MM.1S (cell line): ENCODE results near the gene ARID2.
A peak's percentile ranks its signal among the peaks of the same experiment; 100 is the strongest.

Experiments
- DNase-seq: peaks from one replicate; pipeline ENCODE4 v3.0.0-alpha.2; 2015
- H2AFZ ChIP-seq: fragments of 300-600 bp; sonication (generic); 2 replicates; pipeline ENCODE4 v1.6.0; 2016; ENCODE audit warnings: antibody characterized with exemption, low read length
- H3F3A ChIP-seq: fragments of 300-600 bp; sonication (generic); 2 replicates; pipeline ENCODE4 v1.6.1; 2016; ENCODE audit warnings: mild to moderate bottlenecking, antibody characterized with exemption, low read length, moderate library complexity, mixed read lengths; ENCODE audit not compliant: insufficient read depth
- H3K27ac ChIP-seq: fragments of 300-600 bp; sonication (generic); 2 replicates; pipeline ENCODE4 v1.5.1; 2016; ENCODE audit warnings: mild to moderate bottlenecking, low read length
- H3K27me3 ChIP-seq: fragments of 300-600 bp; sonication (generic); replicated peaks from 2 replicates; pipeline ENCODE4 v1.6.0; 2016; ENCODE audit warnings: low read length; ENCODE audit not compliant: insufficient read depth
- H3K36me3 ChIP-seq: fragments of 300-600 bp; sonication (generic); replicated peaks from 2 replicates; pipeline ENCODE4 v1.6.1; 2016; ENCODE audit warnings: mild to moderate bottlenecking, low read length, mixed read lengths; ENCODE audit not compliant: insufficient read depth
- H3K4me1 ChIP-seq: fragments of 300-600 bp; sonication (generic); 2 replicates; pipeline ENCODE4 v1.6.1; 2016; ENCODE audit warnings: low read length, mixed read lengths
- H3K4me2 ChIP-seq: fragments of 300-600 bp; sonication (generic); 2 replicates; pipeline ENCODE4 v1.6.0; 2016; ENCODE audit warnings: low read depth, low read length
- H3K4me3 ChIP-seq: fragments of 300-600 bp; sonication (generic); 2 replicates; pipeline ENCODE4 v1.5.1; 2016; ENCODE audit warnings: low read length, mixed read lengths
- H3K79me2 ChIP-seq: fragments of 300-600 bp; sonication (generic); 2 replicates; pipeline ENCODE4 v1.6.1; 2016; ENCODE audit warnings: mixed run types, low read length, mixed read lengths
- H3K9ac ChIP-seq: fragments of 300-600 bp; sonication (generic); 2 replicates; pipeline ENCODE4 v1.6.1; 2016; ENCODE audit warnings: low read length, mixed read lengths
- H3K9me2 ChIP-seq: fragments of 300-600 bp; sonication (generic); replicated peaks from 2 replicates; pipeline ENCODE4 v1.6.1; 2016; ENCODE audit warnings: mild to moderate bottlenecking, low read length, mixed read lengths; ENCODE audit not compliant: insufficient read depth
- H3K9me3 ChIP-seq: fragments of 300-600 bp; sonication (generic); replicated peaks from 2 replicates; pipeline ENCODE4 v1.6.1; 2016; ENCODE audit warnings: mild to moderate bottlenecking, low read length, mixed read lengths; ENCODE audit not compliant: insufficient read depth
- H4K20me1 ChIP-seq: fragments of 300-600 bp; sonication (generic); 2 replicates; pipeline ENCODE4 v1.6.1; 2016; ENCODE audit warnings: mild to moderate bottlenecking, low read length, moderate library complexity, mixed read lengths; ENCODE audit not compliant: insufficient read depth
- EZH2 ChIP-seq: fragments of 300-600 bp; sonication (generic); optimal IDR thresholded peaks from 2 replicates; pipeline ENCODE3; 2017; ENCODE audit warnings: low read depth, mild to moderate bottlenecking, antibody characterized with exemption, low read length, mixed read lengths
- EZH2phosphoT487 ChIP-seq: fragments of 300-600 bp; sonication (generic); IDR thresholded peaks from 2 replicates; pipeline ENCODE4 v1.6.1; 2018; ENCODE audit warnings: antibody characterized with exemption, low read length
- TF ChIP-seq, protein P1 (sequence below): fragments of 300-600 bp; sonication (generic); IDR thresholded peaks from 2 replicates; pipeline ENCODE4 v1.5.1; 2016; ENCODE audit warnings: antibody characterized with exemption, low read length, mixed read lengths

The ARID2 gene

GRCh38 chr12:45745861-45746277 lies 16.4 kb downstream of the ARID2 start:
- Histone ChIP-seq H4K20me1 (peaks cover 16% of the 10 kb centered on the region), H3K27me3 (no peaks in the 10 kb centered on the region), H3K9me3 (no peaks in the 10 kb centered on the region), H3K27ac (no peak overlapping the region), H3K36me3 (no peaks in the 10 kb centered on the region; the same call in 1 of the 2 replicates), H3F3A (peaks cover 7% of the 10 kb centered on the region; the same call in 1 of the 2 replicates), H3K9ac (no peak overlapping the region), H2AFZ (no peak overlapping the region), H3K4me2 (no peak overlapping the region), H3K4me1 (peaks cover 12% of the 10 kb centered on the region), H3K4me3 (no peak overlapping the region), H3K79me2 (peaks cover 100% of the 10 kb centered on the region), H3K9me2 (no peaks in the 10 kb centered on the region)
- DNase-seq: peak; percentile 34
- TF ChIP-seq, protein P1, sequence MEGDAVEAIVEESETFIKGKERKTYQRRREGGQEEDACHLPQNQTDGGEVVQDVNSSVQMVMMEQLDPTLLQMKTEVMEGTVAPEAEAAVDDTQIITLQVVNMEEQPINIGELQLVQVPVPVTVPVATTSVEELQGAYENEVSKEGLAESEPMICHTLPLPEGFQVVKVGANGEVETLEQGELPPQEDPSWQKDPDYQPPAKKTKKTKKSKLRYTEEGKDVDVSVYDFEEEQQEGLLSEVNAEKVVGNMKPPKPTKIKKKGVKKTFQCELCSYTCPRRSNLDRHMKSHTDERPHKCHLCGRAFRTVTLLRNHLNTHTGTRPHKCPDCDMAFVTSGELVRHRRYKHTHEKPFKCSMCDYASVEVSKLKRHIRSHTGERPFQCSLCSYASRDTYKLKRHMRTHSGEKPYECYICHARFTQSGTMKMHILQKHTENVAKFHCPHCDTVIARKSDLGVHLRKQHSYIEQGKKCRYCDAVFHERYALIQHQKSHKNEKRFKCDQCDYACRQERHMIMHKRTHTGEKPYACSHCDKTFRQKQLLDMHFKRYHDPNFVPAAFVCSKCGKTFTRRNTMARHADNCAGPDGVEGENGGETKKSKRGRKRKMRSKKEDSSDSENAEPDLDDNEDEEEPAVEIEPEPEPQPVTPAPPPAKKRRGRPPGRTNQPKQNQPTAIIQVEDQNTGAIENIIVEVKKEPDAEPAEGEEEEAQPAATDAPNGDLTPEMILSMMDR: peak; percentile 32
- TF ChIP-seq EZH2phosphoT487 (no peak), EZH2 (no peak)

- no peaks in the 10 kb centered on the region for H3K9me2 ChIP-seq
- H3K36me3 ChIP-seq: peaks cover 5% of the 10 kb centered on the region
- H3K27ac ChIP-seq: no peak overlapping the region
- H3K4me2 ChIP-seq: no peak overlapping the region
- H4K20me1 ChIP-seq: peaks cover 48% of the 10 kb centered on the region
- peaks cover 99% of the 10 kb centered on the region for H3K79me2 ChIP-seq
- TF ChIP-seq EZH2: no peak
- TF ChIP-seq EZH2phosphoT487: no peak
- H3K4me3 ChIP-seq: no peak overlapping the region
- H3K9me3 ChIP-seq: no peaks in the 10 kb centered on the region
- no peaks in the 10 kb centered on the region for H3K27me3 ChIP-seq
- H3F3A ChIP-seq: 0 out of 2 replicates have a peak, but pooled peaks cover 2% of the 10 kb centered on the region
- H3K9ac ChIP-seq: no peak overlapping the region
- no peak overlapping the region for H2AFZ ChIP-seq
- H3K4me1 ChIP-seq: no peaks in the 10 kb centered on the region
- DNase-seq: no peak
Observed at GRCh38 chr12:45756666-45757065, 27.2 kb downstream of the ARID2 start.

GRCh38 chr12:45757172-45757571 lies 27.7 kb downstream of the ARID2 start:
- Histone ChIP-seq H3K27me3 (no peaks in the 10 kb centered on the region), H4K20me1 (peaks cover 49% of the 10 kb centered on the region), H2AFZ (no peak overlapping the region), H3K4me2 (no peak overlapping the region), H3K4me3 (no peak overlapping the region), H3K27ac (no peak overlapping the region), H3K4me1 (no peaks in the 10 kb centered on the region), H3K36me3 (peaks cover 5% of the 10 kb centered on the region), H3K9me3 (no peaks in the 10 kb centered on the region), H3K9me2 (no peaks in the 10 kb centered on the region), H3K79me2 (peaks cover 99% of the 10 kb centered on the region), H3K9ac (no peak overlapping the region), H3F3A (0 out of 2 replicates have a peak, but pooled peaks cover 2% of the 10 kb centered on the region)
- no peak for TF ChIP-seq EZH2phosphoT487
- no peak for TF ChIP-seq EZH2
- TF ChIP-seq, protein P1: no peak
- no peak for DNase-seq

- no peak for DNase-seq
- no peak overlapping the region for H2AFZ ChIP-seq
- H3K9me2 ChIP-seq: no peaks in the 10 kb centered on the region
- no peaks in the 10 kb centered on the region for H3K9me3 ChIP-seq
- peaks cover 98% of the 10 kb centered on the region for H3K79me2 ChIP-seq
- TF ChIP-seq, protein P1: no peak
- no peak for TF ChIP-seq EZH2phosphoT487
- TF ChIP-seq EZH2: no peak
- H3K36me3 ChIP-seq: 0 out of 2 replicates have a peak, but pooled peaks cover 2% of the 10 kb centered on the region
- no peak overlapping the region for H3K9ac ChIP-seq
- H3K4me2 ChIP-seq: no peak overlapping the region
- no peaks in the 10 kb centered on the region for H3K27me3 ChIP-seq
- no peaks in the 10 kb centered on the region; the same call in 1 of the 2 replicates for H3F3A ChIP-seq
- H3K27ac ChIP-seq: no peak overlapping the region
- H3K4me1 ChIP-seq: no peaks in the 10 kb centered on the region
- peaks cover 56% of the 10 kb centered on the region for H4K20me1 ChIP-seq
- no peak overlapping the region for H3K4me3 ChIP-seq
Observed at GRCh38 chr12:45760333-45760732, 30.8 kb downstream of the ARID2 start.
